NCI-H1048 (cell line): ENCODE measurements around the gene SMARCE1.

Experiments
- DNase-seq: peaks from one replicate; lab custom pipeline; 2025; lab: John Stamatoyannopoulos, UW

Gene SMARCE1

GRCh38 chr17:40645943-40646342 lies 1.7 kb downstream of the SMARCE1 start:
- no peak for DNase-seq

- DNase-seq, result no peak
Observed at GRCh38 chr17:40645291-40645690, 2.3 kb downstream of the SMARCE1 start.

GRCh38 chr17:40637931-40638330 lies 9.7 kb downstream of the SMARCE1 start:
- no peak for DNase-seq

DNA sequence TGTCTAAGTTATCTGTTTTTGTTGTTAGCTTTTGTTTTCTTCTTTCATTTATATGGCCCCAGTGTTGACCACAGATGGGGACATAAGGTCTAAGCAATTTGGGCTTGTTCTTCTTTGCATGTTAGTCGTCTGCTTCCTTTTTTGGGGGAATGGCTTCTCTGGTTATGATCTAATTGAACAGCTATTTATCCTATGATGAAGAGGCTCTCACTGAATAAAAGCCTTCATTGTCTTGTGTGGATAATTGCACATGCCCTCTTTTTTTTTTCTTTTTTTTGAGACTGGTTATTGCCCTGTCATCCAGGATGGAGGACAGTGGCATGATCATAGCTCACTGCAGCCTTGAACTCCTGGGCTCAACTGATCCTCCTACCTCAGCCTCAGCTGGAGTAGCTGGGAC lies 13.7 kb downstream of the SMARCE1 start:
- DNase-seq, result no peak

DNA sequence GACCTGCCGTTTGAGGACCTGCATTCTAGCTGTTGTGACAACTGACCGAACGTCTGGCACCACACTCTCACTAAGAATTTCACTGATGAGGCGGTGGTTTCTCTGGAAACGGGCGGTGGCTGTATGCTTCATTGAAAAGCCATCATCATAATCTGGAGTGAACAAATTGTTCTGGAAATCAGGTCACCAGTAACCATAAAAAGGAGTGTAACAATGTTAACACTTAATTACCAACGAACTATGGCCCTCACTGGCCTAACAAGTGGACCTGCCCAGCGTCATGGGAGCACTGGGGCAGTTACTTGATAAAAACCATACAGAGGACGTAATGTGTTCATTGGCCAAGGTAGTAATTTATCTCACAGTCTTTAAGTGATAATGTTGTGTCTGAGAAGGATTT lies 15.4 kb downstream of the SMARCE1 start:
- DNase-seq, result no peak

- no peak for DNase-seq
Observed at GRCh38 chr17:40629842-40630241, 17.8 kb downstream of the SMARCE1 start.

DNA sequence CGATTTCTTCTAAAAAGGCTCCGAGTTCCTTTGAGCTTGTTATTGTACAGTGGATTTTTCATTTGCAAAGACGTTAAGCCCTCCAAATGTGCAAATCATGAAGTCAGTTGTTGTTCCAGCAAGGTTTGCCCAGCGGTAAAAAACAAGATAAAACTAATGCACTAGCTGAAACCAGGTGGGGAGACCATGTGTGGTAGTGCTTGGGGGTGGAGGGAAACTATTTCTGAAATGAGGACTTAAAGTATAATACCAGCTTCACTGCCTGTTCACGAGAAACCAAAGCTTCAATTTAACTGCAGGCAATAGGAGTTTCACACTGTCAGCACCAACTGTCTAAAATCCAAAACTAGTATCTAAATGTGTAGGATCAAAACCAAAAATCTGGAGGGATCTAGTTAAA lies 22.3 kb downstream of the SMARCE1 start:
- no peak for DNase-seq

DNA sequence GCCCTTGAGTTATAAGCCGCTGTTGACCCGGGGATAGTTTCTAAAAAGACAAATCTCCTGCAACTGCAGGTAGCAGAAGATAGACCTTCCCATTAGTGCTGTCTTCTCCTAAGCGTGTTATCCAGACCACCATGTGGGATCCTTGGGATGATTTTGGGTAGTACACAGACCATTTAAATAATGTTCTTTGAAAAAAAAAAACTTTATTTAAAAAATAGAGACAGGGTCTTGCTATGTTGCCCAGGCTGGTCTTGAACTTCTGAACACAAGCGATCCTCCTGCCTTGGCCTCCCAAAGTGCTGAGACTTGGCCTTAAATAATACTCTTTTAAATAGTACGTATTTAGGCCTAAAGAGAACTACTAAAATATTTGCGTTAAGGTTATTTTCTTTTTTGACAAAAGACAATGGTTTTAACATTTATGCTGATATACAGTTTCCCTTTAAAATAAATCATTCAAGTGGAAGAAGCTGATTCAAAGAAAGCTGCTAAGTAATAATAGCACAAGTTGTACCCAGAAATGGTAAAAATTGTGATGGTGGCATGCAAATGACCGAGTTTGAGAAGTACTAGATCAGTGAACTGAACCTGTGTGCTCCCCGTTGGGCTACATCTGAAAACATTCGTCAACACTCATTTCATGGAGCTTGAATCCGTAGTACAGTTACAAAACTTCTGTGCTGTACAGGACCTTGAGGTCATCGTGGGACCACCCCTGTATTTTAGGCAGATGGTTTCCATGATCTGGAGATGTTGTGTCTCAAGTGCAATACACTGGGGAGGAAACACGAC lies 24.0 kb downstream of the SMARCE1 start:
- no peak for DNase-seq

GRCh38 chr17:40622509-40622928 lies 25.1 kb downstream of the SMARCE1 start:
- no peak for DNase-seq

DNA sequence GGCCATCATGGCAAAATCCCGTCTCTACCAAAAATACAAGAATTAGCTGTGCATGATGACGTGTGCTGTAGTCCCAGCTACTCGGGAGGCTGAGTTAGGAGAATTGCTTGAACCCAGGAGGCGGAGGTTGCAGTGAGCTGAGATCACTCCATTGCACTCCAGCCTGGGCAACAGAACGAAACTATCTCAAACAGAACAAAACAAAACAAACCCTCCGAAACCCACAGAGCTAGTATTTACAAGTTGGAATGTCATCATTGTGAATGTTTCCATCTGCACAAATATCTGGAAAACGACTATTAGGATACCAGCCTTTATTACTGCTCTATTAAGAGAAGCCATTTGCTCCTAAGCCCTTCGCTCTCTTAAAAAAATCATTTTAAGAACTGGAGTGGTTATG lies 26.0 kb downstream of the SMARCE1 start:
- DNase-seq, result no peak

- DNase-seq, result no peak
Observed at GRCh38 chr17:40621019-40621418, 26.6 kb downstream of the SMARCE1 start.

- no peak for DNase-seq
Observed at GRCh38 chr17:40618754-40619625, 28.6 kb downstream of the SMARCE1 start.

GRCh38 chr17:40617678-40618240 lies 29.9 kb downstream of the SMARCE1 start:
- no peak for DNase-seq

GRCh38 chr17:40616592-40616991 lies 31.0 kb downstream of the SMARCE1 start:
- no peak for DNase-seq

- no peak for DNase-seq
Observed at GRCh38 chr17:40615841-40616476, 31.7 kb downstream of the SMARCE1 start.

DNA sequence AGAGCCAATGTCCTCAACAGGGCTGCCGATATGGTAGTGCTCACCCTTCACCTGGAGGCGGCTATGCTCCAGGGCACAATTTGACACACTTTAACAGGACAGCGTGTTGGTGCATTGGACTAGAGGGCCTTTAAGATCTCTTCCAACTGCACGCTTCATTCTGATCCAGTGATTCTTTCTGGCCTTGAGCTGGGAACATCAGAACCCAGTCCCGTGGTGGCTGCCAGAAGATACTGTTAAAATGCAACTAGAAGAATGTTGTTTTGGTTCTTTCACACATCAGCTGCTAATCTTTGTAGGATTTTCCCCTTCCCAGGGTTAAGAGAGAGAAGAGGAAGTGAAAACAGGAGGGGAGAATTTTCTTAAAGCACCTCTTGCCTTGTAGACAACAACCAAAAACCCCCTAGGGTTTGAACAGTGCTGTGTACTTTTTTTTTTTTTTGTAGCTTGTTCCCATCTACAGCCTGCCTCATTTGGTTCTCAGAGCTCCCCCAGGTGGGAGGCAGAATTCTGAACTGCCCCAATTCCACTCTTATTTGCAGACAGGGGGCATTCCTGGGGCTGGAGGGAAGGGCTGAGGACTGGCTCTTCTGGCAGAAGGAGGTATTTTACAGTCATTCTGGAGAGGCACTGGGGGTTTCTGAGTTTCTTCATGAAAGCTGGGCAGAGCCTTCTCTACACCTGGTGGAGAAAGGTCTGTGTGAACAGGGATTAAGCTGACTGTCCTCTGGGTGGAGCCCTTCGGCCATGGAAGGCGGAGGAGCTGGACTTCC lies 32.4 kb downstream of the SMARCE1 start:
- no peak for DNase-seq

GRCh38 chr17:40614431-40615067 lies 33.1 kb downstream of the SMARCE1 start:
- DNase-seq, result no peak

DNA sequence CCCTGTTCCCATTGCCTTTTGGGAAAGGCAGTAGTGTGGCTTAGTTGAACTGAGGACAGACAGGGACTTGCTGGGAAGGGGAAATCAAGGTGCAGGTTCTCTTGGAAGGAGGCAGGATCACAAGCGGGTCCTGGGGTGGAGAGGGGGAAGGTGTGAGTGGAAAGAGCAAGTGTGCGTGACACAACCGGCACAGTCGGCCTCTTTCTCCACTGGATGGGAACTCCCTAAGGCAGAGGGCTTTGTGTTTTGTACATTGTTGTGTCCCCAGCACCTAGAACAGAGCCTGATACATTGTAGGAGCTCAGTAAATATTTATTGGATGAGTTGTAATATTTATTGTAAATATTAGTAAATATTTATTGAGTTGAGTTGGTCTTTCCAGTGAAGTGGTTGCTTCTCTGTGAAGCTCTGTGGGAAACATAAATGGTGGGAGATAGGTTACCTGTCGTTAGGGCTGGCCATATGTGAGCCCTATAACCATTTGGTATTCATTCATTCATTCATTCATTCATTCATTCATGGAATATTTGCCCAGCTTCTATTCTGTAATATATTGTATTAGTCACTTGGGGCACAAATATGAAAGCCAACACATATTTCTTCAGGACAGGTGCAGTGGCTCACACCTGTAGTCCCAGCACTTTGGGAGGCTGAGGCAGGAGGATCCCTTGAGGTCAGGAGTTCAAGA lies 34.0 kb downstream of the SMARCE1 start:
- DNase-seq, result no peak

DNA sequence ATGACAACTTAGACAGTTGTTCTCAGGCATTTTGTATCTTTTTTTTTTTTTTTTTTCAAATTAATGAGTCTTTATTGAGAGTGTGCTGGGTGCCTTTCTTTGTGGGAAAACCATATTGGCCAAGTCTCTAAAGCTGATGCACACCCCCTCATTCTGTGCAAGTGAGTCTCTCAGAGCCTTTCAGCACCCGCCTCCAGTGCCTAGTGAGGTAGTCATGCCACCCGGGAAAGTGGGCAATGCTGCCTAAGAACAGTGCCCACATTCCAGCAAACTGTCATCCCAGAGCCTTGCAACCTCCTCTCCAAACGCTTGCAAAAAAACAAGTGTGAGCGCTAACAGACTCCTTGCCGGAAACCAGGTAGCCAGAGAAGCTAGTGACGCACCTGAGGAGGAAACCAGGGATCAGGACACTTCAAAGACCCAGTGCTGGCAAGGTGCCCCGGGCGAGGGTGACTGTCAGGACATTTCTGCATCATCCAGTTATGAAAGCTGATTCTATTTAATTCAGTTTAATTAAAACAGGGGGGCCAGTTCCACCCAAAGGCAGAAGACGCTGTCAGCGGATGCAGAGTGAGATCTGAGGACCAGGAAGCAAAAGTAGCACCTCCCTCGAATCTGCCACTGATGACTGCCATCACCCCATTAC lies 34.9 kb downstream of the SMARCE1 start:
- DNase-seq, result no peak
